ENCODE measurements around the gene CASTOR1.

Gene CASTOR1

DNA sequence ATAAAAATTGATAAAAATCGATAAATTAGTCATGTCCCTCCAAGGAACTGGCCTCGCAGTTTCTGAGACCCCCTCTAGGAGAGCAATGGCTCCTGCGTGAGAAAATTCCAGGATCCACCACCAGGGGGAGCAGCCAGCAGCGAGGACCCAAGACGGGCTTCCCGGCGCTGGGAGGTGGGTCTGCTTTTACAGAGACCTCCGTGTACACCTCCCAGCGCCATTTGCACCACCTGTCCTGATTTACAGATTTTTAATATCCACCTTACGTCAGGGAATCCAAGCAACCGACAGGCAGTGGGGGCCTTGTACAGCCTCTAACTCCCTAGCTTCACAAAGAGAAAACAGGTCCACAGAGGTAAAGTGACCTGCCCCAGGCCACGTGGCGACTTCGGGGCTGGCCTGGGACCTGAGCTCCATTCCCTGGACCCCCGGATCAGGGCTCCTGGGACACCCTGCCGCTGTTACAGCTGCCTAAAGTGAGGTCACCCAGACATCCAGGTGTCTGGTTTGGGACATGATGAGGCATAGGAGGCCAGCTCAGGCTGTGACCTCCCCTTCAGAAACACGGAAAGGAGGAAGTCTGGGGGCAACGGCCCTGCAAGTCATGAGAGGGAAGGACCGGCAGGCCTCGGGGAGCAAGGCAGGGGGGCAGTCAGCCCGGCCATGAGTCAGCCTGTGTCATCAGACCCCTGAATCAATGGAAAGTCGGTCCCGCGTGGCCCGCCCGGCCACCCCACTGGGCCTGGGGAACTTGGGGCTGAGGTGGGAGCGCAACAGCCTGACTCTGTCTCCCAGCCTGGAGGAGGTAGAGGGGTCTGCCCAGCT lies 26.2 kb downstream of the CASTOR1 start:
- DNase-seq, result peak; percentile 76 to 84

DNA sequence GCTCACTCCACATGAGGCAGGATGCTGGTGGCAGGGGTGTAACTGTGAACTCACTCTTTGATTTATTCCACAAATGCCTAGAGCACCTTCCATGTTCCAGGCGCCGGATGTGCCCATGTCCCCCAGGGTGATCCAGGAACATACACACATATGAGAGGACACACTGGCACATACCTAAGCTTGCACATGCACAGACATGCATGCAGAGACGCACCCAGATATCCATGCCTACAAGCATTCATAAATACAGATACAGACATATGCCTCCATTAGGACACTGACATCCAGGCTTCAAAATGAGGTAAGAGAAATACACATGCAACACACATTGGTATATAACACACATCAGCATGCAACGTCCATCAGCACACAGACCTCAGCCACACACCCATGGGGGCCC lies 27.2 kb downstream of the CASTOR1 start:
- DNase-seq, result no peak

DNA sequence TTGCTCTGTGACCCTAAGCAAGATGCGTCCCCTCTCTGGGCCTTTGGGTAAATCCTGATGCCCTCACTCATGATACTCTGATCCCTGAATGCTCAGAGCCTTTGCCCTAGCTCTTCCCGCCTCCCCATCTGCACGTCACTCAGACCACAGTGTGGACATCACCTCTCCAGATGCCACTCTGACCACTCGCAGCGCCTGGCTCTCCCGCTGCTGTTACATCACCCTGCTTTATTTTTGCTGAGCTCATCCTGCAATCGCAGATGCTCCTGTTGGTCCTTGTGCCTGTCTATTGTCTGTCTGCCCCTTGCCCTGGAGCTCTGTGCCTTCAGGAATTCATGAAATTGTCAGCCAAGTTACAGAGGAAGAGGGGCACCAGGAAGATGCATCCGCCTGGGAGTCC lies 28.2 kb downstream of the CASTOR1 start:
- no peak for DNase-seq

DNA sequence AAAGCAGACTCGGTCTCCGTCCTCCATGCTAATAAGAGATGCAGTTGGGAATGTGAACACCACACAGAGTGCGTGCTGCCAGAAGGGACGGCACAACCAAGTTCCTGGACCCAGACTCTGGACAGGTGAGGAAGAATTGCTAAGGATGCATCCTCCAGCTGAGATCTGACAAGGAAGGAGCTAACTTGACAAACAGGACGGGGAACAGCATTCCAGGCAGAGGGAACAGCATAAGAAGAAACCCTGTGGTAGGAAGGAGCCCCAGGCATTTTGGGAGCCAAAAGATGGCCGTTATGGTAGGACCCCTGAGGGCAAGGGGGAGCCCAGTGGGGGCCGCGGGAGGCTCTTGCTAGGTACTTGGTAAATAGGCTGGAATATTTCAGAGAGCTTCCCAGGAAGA lies 28.6 kb downstream of the CASTOR1 start:
- no peak for DNase-seq

DNA sequence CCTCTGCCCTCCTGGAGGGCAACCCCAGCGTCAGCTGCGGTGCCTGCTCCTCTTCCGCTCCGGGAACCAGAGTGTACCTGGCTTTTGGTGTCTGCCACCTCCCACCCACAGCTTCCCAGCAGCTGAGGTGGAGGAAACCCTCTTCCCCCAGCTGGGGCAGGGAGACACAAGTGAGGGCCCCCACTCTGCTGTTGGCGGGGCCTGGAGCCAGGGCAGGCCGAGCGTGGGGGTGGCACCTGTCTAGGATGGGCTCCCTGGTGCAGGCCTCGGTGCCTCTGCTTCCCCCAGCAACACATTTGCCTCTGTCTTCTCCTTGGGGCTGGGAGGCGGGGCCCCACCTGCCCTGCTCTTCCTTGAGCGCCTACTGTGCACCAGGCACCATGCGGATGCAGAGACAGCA lies 29.0 kb downstream of the CASTOR1 start:
- DNase-seq, result no peak

DNA sequence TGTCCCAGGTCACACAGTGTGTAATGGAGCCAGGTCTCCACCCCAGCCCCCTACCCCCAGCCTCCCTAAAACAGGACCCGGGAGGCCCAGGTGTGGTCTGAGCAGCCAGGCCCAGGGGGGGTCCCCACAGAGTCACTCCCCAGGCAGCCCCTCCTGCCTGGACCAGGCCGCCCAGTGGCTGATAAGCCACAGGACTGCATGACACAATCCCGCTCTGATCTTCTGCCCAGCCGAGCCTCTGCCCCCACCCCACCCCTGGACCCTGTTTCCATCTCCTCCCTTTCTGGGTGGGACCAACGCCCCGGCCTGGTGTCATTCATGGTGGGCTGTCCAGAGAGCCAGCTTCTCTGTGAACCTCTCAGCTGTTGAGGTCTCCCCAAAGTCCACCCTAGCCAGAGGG lies 35.0 kb downstream of the CASTOR1 start:
- no peak for DNase-seq

DNA sequence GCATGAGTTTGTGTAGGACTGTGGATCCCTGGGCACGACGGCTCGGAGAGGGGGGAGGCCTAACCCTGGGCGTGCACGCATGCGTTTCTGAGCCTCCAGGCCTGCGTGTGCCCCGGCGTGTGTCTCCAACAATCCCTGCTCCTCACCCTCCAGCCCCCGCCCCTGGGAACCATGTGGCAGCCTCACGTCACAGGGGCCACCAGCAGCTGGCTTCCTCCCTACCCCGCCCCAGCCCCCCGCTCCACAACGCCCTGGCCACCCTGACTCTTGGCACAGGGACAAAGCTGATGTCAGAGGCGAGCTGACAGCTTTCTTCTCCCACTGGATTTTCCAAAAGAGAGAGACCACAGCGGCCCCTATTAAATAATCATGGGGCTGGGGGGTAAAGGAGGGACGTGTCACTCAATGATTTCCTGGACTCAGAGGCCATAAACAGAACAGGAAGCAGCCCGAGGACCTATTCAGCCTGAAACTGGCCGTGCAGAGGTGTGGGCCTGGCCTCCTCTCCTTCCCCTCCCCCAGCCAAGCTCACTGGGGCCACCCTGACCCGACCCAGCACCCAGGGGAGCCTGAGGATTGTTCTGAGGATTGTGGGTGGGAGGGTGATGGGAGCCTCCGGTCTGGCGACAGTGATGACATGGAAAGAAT lies 36.0 kb downstream of the CASTOR1 start:
- no peak for DNase-seq

DNA sequence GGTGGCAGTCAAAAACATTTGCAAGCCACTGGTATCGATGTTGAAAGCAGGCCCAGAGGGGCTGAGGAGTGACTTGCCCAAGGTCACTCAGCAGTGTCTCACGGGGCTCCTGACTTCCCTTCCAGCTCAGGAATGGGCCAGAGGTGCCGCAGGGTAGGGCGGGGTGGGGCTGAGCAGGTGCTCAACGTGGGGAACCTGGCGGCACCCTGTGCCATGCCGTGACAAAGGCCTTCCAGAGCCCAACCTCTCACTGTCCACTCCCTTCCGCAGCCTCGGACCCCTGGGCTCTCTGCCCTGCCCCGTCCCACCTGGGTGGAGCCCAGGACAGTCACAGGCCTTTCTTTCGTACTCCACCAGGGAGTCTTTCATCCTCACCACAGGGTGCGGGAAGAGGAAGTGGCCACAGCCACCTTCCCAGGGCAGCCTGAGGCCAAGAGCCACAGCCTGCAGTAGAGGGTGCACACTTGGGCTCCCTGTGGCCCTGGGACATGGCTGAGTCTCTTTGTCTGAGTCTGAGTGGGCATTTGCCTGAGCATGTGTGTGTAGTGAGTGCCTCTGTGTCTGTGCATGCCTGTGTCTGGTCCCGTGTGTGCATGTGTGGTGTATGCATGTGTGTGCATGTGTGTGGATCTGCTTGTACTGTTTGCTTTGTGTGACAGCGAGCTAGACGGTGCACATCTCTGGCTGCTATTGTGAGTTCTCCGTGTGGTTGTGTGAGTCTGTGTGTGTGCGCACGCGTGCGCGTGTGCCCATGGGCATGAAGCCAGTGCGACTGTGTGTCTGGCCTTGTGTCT lies 36.7 kb downstream of the CASTOR1 start:
- DNase-seq, result no peak

DNA sequence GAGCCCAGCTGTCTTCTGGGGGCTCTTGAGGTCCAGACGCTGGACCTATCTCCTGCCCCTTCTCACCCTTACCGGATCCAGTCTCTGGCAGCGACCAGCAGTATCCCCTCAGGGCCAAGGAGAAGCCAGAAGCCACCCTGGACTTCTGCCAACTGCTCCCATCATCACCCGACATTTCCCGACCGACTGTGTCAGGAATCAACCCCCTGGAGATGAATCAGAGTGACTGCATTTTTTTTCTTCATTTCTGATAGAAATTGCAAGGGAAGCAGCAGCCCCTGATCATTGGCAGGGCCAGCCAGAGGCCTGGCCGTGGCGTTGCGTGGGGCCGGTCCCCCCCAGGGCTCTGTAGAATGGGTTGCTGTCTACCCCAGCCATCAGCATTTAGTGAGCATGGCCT lies 37.6 kb downstream of the CASTOR1 start:
- no peak for DNase-seq

DNA sequence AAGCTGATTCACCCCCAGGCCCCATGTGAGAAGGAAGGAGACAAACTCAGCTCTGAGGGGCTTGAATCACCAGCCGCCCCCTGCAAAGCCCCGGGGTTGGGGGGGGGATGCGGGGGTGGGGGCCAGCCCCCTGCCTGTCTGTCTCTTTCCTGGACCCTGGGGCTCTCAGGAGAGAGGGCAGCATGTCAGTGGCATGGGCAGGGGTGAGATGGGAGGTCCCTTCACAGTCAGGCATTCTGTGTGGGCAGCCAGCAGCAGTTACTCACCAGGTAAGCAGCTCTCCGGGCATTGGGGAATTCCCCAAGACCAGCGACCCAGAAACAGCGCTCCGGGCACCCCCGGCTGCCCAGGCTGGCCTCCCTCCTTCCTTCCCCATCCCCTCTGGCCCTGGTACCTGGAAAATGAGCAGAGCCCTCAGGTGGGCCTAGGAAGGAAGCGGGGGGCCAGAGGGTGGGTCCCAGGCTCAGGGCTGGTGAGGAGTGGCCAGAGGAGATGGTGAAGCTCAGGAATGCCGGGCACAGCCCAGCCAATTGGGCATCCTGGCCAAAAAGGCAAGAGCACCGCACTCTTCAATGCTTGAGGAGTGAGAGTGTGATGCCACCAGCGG lies 38.5 kb downstream of the CASTOR1 start:
- DNase-seq, result no peak

DNA sequence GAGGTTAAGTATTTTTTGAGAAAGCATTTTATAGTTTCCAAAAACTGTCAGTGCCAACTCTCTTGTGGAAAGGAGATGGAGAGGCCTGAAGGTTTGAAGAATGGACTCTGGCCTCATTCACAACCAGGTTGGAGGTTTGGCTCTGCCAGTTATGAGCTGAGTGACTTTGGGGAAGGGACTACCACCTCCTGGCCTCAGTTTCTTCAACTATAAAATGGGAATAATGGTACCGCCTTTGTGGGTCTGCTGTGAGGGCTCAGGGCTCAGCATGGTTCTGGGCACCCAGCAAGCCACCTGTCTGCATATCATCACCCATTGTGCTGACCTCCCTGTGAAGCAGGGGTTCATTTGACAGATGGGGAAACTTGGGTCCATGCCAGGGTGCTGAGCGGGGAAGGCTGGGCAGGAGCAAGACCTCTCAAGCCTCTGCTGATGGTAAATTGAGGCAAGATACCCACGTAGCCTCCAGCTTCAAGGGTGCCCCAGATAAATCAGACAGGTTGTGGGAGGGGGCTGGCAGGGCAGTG lies 39.2 kb downstream of the CASTOR1 start:
- no peak for DNase-seq

DNA sequence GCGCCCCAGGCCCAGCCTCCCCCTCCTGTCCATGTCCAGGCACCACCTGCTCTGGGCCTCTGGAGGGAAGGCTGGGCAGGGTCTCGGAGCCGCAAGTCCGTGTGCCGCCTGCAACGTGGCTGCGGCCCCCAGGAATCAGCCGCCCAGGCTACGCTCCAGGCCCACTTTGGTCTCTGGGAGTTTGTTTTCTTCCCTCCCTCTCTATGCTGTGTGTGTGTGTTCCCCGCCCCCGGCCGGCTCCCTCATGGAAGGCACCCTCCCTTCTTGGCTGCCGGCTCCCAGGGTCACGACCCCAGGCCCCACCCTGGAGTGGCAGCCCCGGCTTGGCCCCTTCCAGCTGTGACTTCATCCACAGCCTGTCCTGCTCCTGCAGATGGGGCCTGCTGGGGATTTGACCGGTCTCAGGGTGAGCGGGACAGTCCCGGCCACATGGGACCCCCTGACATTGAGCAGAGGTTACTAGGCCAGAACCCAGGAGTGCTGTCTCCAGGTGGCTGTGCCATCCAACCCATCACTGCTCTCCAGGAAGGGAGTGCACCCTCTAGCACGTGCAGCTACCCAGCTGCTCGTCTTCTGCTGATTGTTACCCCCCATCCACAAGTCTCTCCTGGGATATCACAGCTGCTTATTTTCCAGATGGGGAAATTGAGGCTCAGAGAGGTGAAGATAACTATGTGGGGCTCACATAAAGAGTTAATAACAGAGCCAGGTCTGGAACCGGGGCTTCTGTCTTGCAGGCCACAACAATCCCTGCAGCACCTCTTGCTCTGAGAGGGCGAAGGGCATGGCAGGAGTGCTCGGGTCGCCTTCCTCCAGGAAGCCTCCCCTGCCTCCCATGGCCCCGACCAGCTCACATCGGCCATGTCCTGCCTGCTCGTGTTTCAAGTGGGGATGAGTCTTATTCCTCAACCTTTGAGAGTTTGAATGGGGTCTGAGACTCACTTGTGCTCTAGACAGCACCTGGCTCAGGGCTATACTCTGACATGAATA lies 40.0 kb downstream of the CASTOR1 start:
- DNase-seq, result no peak

DNA sequence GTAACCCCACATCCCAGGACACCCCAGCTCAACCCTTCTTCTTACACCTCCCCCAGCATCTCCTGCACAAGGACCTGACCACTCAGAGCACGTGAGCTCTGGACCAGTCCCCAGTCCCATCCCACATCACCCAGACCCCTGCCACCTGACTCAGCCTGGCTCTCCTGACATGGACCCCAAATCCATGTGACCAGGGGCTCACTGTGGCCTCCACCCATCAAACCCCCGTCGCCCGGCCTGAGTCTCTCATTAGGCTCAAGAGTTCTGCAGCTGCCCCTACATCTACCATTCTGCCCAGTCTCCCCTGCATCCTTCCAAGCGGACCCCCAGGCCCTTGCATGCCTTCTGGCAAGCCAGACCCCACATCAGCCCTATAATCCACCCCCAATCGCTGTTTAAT lies 40.8 kb downstream of the CASTOR1 start:
- DNase-seq, result no peak

DNA sequence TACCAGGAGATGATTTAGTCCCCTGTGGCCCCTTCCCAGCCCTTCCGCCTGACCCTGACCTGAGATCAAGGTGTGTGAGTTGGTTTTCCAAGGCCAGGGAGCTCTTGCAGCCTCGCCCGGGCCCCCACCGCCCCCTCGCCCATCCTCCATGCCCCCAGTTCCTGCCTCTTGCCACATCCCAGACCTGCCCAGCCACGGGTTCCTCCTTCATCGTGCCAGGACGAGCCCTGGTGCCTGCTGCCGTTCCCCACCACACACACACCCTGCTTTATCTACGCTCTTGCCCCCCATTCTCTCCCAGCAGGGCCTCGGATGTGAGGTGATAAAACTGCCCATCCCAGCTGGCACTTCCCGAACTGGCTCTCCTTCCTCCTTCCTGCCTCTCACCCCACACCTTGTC lies 41.3 kb downstream of the CASTOR1 start:
- no peak for DNase-seq

DNA sequence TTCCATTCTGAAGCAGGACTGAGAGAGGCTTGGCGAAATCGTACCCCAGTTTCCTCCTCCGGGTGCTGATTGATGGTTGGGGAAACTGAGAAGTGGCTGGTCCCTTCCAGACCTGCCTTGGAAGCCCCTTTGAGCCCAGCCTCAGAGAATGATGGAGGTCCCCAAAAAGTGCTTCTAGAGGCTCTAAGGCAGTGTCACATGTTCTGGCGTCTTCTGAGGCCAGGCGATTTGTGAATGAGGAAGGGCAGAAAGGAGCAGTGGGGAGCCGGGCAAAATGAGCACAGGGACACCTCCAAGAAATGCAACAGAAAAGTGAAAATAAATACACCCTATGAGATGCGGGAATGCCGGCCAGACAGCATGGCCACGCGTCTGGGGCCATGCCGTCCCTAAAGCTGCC lies 41.7 kb downstream of the CASTOR1 start:
- no peak for DNase-seq

DNA sequence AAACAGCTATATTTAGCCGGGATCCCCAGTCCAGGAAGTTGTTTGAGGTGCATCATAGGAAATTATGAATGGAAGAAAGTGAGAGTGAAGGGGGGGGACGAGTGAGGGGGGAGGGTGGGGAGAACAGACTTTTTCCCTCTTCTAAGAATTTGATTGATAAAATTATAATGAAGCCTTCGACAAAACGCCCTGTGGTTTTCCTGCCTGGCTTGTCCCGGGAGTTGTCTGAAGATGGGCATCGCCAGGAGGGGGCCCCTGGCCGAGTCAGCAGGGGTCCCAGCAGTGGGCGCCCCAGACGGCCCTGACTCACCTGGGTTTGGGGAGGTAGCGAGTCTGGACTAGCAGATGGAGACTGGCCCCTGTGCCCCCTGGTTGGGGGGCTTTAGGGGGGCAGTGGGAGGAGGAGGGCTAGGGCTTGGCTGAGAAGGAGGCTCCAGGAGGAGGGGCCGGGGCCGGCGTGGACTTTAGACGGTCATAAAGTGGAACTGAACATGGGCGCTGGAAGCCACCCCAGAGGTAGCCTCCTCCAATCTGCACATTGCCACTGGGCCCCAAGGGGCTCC lies 42.4 kb downstream of the CASTOR1 start:
- peak in 1 of 2 donors; percentile 23 for DNase-seq

DNA sequence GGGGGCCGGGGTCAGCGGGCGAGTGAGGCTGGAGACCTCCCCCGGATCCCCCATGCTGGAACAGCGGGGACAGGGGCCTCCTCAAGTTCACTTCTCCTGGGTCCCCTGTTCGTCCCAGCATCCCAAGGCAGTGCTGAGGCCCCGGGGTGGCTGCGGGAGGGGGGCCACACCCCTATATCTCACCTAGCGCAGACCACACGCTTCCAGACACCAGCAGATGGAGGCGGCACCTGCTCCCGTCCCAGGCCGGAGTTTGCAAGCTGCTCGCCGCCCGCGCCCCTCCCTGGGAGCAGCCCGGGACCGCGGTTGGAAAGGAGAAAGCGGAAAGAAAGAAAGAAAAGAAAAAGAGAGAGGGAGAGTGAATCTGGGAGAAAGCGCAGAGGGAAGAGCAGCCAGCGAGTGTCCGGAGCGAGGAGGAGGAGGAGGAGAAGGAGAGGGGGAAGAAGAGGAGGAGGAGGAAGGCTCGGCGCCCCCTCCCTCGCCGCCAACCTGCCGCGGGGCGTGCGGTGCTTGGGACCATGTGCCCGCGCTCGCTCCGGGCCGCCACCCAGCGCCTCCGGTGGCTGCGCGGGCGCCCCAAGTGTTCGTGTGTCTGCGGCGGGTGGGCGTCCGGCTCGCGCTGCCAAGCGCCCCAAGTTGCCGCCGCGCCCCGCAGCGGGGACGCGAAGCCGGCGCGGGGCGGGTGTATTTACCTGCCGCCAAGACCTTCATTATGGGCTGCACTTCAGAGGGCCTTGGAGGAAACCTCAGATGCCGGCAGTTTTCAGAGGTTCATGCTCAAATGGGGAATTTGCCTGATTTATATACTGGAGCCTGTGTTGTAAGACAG lies 43.1 kb downstream of the CASTOR1 start, which contains the start of gene LIF:
Gene LIF, minus strand, starts transcription at position 775 of the 829 bp plus-strand sequence. Its CDS starts 64 bp downstream, at position 711.
- peak; percentile 49 to 66 for DNase-seq

DNA sequence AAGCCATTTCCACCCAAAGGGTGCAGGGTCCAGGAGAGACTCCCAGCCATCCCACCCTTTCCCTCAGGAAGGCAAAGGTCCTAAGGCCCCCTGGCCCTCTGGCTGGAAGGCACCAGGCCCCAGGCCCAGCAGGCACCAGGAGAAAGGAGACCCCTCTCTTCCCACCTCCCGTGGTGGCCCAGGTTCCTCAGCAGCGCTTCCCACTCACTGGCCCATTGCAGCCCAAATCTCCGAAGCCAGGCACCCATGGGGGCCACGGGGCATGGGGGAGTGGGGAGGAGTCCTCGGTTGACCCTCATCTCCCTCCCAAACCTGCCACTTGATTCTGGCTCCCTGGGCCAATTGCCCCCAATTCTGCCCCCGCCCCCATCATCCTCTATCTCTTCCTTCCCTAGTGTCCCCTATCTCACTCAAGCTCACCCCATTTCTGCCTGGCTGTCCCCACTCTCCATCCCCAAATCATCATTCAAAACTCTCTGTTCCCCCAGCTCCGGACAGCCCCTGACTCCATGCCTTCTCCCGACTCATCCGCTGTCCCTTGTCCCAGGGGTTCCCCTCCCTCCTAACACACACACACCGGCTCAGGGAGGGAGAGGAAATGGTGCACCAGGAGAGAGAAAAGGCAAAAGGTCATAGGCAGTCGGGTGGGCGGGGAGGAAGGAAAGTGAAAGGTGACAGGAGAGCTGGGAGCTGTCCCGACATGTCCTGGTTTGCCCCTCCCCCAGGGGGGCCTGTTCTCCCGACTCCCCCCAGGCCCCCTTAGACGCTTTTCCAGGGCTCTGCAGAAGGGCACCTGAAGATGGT lies 43.9 kb downstream of the CASTOR1 start:
- DNase-seq, result peak; percentile 22 to 43

DNA sequence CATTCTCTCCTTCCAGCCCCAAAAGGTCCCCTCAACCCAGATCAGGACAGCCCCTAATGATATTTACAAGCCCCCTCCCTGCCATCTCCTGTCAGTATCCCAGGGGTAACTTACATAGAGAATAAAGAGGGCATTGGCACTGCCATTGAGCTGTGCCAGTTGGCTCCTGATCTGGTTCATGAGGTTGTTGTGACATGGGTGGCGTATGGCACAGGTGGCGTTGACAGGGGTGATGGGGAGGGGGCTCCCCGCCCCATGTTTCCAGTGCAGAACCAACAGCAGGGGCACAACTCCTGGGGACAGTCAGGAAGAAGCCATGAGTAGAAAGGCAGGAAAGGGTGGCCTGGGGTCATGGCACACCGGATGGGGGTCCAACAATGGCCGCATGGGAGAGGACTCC lies 44.7 kb downstream of the CASTOR1 start:
- no peak for DNase-seq

Data from activated CD4-positive, alpha-beta T cell treated with anti-CD3 and anti-CD28 coated beads for 4 hours (primary cell).